NCI-H446 (cell line): ENCODE results near the gene UNK.
"Not testable (repeated sequence)": the region's sequence is repeated elsewhere in the genome, so short reads cannot be mapped to it uniquely, and the experiment has no call there.

Experiments used
- DNase-seq, 2 experiments: peaks; one replicate each; lab custom pipeline; 2025; lab: John Stamatoyannopoulos, UW

UNK gene

DNA sequence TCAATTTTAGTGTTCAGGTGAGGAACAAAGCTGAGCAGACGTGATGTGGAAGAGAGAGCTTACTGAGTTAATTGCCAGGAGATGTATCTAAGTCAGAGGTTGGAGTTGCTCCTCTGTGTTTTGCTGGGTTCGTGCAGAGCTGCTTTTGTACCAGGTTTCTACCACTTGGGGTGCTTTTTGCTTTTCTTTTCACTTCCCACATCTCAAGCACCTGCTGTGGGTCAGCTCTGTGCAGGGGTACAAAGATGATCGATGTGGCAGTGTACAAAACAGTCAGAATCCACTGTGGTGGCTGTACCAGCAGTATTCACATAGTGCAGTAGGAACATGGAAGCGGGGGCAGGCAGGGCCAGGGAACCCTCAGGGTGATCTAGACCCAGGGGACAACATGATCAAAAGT lies 14.8 kb downstream of the UNK start:
- no peak for DNase-seq

GRCh38 chr17:75803883-75804282 lies 19.3 kb downstream of the UNK start:
- no peak for DNase-seq

DNA sequence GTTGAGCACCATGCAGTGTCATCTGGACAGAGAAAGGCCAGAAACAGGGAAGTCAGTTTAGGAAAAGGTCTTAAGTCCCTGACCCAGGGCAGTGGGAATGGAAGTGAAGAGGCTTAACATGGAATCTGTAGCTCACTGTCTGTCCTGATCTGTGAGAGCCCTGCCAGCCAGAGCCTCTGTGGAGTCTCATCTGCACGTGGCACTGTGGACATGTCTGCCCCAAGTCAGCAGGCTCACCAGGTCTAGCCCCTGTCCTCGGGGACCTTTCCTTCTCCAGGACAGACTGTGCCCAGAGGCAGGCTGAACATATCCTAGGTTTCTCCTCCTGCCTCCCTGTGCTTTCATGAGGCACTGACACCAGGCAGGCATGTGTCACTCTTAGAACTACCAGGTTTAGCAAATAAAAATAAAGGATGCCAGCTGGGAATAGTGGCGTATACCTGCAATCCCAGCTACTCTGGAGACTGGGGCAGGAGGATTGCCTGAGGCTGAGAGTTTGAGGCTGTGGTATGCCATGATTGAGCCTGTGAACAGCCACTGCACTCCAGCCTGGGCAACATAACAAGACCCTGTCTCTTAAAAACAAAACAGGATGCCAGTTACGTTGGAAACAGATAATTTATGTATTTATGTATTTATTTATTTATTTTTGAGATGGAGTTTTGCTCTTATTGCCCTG lies 22.4 kb downstream of the UNK start:
- DNase-seq = no peak

- DNase-seq = no peak
These were observed 23.3 kb downstream of the UNK start for GRCh38 chr17:75807861-75808260.

GRCh38 chr17:75808549-75808904 lies 23.9 kb downstream of the UNK start:
- DNase-seq = no peak

- no peak for DNase-seq
These were observed 24.5 kb downstream of the UNK start for GRCh38 chr17:75808905-75809621.

GRCh38 chr17:75809631-75810111 lies 25.1 kb downstream of the UNK start:
- DNase-seq = no peak

- no peak for DNase-seq
These were observed 25.6 kb downstream of the UNK start for GRCh38 chr17:75810216-75810615.

- not testable (repeated sequence) for DNase-seq
These were observed 26.1 kb downstream of the UNK start for GRCh38 chr17:75810756-75811155.

DNA sequence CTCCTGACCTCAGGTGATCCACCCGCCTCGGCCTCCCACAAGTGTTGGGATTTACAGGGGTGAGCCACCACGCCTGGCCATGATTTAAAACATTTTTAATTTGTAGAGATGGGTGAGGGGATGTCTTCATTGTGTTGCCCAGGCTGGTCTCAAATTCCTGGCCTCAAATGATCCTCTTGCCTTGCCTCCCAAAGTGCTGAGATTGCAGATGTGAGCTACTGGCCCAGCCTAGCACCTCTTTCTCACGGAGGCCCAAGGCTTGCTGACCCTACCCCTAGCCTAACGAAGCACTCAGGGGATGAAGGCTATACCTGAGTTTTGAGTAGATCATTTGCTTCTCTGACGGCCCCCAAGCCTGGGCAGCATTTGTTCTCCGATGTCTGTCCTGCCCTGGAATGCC lies 26.6 kb downstream of the UNK start:
- DNase-seq = no peak

DNA sequence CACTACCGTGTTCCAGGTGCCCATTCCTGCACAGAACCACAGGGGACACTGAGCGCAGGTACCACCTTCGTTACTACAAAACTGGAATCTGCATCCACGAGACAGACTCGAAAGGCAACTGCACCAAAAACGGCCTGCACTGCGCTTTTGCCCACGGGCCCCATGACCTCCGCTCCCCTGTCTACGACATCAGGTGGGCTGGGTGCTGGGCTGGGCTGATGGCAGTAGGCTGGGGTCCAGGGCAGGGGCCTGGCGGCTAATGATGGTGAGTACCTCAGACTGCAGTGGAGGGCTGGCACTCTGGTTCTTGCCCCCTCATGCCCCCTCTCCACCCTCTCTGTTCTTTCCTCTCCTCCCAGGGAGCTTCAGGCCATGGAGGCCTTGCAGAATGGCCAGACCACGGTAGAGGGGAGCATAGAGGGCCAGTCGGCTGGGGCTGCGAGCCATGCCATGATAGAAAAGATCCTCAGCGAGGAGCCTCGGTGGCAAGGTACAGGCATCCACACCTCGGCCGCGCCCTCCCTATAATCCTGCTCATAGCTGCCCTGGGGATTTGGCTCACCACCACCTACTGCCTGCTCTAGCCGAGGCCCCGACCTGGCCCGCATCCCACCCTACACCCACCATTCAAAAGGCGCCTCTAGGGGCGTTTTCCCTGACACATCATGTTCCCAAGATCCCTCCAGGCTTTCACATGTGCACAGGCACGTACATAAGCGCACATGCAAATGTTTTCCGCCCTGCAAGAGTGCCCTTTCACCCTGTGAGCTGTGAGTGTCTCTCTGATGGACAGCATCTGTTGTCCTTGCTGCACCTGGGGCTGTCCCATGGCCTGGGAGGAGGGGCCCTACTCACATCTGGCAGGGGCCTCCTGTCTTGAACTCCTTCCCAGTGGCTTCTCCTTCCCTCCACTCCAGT lies 27.7 kb downstream of the UNK start:
- no peak for DNase-seq

DNA sequence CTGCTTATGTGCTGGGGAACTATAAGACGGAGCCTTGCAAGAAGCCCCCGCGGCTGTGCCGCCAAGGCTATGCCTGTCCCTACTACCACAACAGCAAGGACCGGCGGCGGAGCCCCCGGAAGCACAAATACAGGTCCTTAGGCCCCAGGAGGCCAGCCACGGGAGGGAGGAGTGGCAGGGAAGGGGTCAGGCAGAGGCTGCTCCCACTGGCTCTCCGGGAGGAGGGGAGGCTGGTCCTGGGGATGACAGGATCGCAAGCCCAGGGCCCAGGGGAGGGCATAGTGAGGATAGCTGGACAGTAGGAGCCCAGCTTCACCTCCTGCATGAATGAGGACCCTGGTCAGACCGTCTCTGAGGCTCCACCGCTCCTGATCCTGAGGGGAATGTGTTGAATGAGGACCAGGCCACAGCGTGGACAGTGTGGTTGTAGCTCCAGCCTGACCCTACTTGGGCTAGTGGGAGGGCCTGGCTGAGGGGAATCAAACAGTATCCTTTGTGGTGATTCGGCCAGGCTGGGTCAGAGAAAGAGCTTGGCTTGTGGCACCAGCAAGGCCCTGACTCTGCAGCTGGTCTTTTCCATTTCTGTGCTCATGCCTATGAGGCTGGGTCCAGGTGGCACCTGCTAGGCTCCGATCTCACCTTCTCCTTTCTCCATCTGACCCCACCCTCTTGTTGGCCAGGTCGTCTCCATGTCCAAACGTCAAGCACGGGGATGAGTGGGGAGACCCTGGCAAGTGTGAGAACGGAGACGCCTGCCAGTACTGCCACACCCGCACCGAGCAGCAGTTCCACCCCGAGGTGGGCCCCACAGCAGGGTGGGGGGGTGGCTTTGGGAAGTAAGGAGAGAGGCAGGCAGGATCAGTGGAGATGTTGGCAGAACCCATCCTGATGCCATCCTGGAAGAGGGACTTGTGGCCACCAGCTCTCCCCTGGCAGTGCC lies 28.7 kb downstream of the UNK start:
- DNase-seq = no peak

- DNase-seq = no peak
These were observed 29.4 kb downstream of the UNK start for GRCh38 chr17:75814021-75814395.

- no peak for DNase-seq
These were observed 30.3 kb downstream of the UNK start for GRCh38 chr17:75814900-75815373.

GRCh38 chr17:75815399-75815798 lies 30.8 kb downstream of the UNK start:
- DNase-seq = no peak

DNA sequence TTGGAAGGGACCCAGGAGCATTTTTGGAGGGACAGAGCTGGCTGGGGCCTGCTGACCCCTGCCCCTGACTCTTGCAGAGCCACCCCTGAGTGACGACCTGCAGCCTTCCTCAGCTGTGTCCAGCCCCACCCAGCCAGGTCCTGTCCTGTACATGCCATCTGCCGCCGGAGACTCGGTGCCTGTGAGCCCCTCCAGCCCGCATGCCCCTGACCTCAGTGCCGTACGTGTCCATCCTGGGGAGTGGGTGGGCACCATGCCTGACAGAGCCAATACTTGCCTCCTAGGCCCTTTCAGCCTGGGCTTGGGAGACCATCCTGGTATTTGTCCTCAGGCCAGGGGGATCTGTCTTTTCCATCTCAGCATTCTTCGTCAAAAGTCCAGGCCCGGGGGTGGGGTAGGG lies 32.1 kb downstream of the UNK start:
- no peak for DNase-seq

DNA sequence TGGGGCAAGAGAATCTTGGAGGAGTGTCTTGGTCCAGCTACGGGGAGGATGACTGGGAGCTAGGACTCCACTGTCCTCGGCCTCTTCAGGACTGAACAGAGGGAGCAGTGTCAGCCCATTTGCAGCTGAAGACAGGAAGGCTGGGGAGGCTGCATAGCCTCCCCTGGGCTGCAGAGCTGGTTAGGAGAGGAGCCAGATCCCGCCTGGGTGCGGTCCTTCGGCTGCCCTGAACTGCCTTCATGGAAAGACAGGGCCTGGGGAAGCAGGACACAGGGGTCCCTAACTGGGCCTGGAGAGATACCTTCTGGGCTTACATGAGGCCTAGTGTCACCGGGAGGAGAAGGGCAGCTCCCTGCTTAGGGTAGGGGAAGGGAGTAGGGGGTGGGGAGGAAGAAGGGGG lies 33.0 kb downstream of the UNK start:
- no peak for DNase-seq

DNA sequence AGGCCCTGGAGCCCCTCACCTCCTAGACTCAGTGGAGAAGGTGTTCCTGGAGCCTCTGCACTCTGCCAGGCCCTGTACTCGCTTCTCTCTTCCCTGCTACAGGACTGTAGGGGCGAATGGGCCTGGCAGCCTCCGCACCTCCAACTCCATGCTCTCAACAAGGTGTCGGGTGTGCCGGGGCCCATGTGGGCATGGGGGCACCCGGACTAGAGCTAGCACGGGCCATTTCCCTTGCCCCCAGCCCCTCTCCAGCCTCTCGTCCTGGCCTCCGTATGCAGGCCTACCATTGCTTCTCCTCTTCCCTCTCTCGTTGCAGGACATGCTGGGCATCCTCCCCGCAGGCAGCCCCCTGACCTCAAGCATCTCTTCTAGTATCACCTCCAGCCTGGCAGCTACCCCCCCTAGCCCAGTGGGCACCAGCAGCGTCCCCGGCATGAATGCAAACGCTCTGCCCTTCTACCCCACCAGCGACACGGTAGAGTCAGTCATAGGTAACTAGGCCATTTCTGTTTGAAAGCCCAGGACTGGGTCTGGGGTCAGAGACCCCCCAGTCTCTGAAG lies 33.8 kb downstream of the UNK start:
- DNase-seq = no peak

GRCh38 chr17:75819116-75819515 lies 34.5 kb downstream of the UNK start:
- no peak for DNase-seq

- DNase-seq = no peak
These were observed 35.1 kb downstream of the UNK start for GRCh38 chr17:75819678-75820077.
